SK-N-SH treated with all-trans-retinoic acid at 6 μM for 48 hours (cell line): ENCODE data around the gene ZNF70.
A peak's percentile ranks its signal among the peaks of the same experiment; 100 is the strongest.

Source experiments
- ATAC-seq: fragments of 200-7000 bp; cut with Tn5 transposase; 3 replicates; pipeline ENCODE4 v1.9.1; 2020; ENCODE audit warnings: mild to moderate bottlenecking, moderate library complexity
- ARNTL ChIP-seq: fragments of 450-650 bp; formaldehyde crosslinking; IDR thresholded peaks from 2 replicates; pipeline ENCODE4 v1.5.0; 2020; ENCODE audit warnings: low read depth, mild to moderate bottlenecking, moderate library complexity, borderline replicate concordance
- BACH2 ChIP-seq: fragments of 250-450 bp; sonication (Bioruptor Pico); IDR thresholded peaks from 2 replicates; pipeline ENCODE4 v1.9.0; 2021; ENCODE audit warnings: mild to moderate bottlenecking, borderline replicate concordance
- CSDC2 ChIP-seq: fragments of 250-450 bp; sonication (Bioruptor Pico); IDR thresholded peaks from 2 replicates; pipeline ENCODE4 v1.5.0; 2020; ENCODE audit warnings: mild to moderate bottlenecking, moderate library complexity
- GLIS3 ChIP-seq: fragments of 250-450 bp; sonication (Bioruptor Pico); IDR thresholded peaks from 2 replicates; pipeline ENCODE4 v1.5.0; 2020; ENCODE audit warnings: mild to moderate bottlenecking, moderate library complexity
- ISL1 ChIP-seq: fragments of 250-450 bp; sonication (Bioruptor Pico); IDR thresholded peaks from 2 replicates; pipeline ENCODE4 v2.1.2; 2022; ENCODE audit warnings: mild to moderate bottlenecking, moderate library complexity
- OSR1 ChIP-seq: fragments of 250-450 bp; sonication (Bioruptor Pico); IDR thresholded peaks from 2 replicates; pipeline ENCODE4 v1.8.0; 2022; ENCODE audit warnings: moderate library complexity, mild to moderate bottlenecking, inconsistent platforms
- PPARA ChIP-seq: fragments of 250-450 bp; sonication (Bioruptor Pico); IDR thresholded peaks from 2 replicates; pipeline ENCODE4 v1.5.0; 2020; ENCODE audit warnings: mild to moderate bottlenecking, borderline replicate concordance
- RARB ChIP-seq: fragments of 250-450 bp; sonication (Bioruptor Pico); IDR thresholded peaks from 2 replicates; pipeline ENCODE4 v1.8.0; 2021; ENCODE audit warnings: mild to moderate bottlenecking, moderate library complexity
- SNAI2 ChIP-seq: fragments of 250-450 bp; sonication (Bioruptor Pico); IDR thresholded peaks from 2 replicates; pipeline ENCODE4 v1.5.0; 2020; ENCODE audit warnings: mild to moderate bottlenecking, moderate library complexity
- TCF4 ChIP-seq: fragments of 250-450 bp; sonication (Bioruptor Pico); IDR thresholded peaks from 2 replicates; pipeline ENCODE4 v1.8.0; 2021; ENCODE audit warnings: mild to moderate bottlenecking, moderate library complexity, borderline replicate concordance
- TOX ChIP-seq: fragments of 250-450 bp; sonication (Bioruptor Pico); IDR thresholded peaks from 2 replicates; pipeline ENCODE4 v1.8.0; 2021; ENCODE audit warnings: mild to moderate bottlenecking, moderate library complexity, borderline replicate concordance
- ZC3H10 ChIP-seq: fragments of 250-450 bp; sonication (Bioruptor Pico); IDR thresholded peaks from 2 replicates; pipeline ENCODE4 v1.5.1; 2021; ENCODE audit warnings: mild to moderate bottlenecking, moderate library complexity
- ZFP3 ChIP-seq: fragments of 250-450 bp; sonication (Bioruptor Pico); IDR thresholded peaks from 2 replicates; pipeline ENCODE4 v1.5.0; 2020; ENCODE audit warnings: mild to moderate bottlenecking, moderate library complexity
- ZFP30 ChIP-seq: fragments of 450-650 bp; formaldehyde crosslinking; IDR thresholded peaks from 2 replicates; pipeline ENCODE4 v1.5.0; 2022; ENCODE audit warnings: mild to moderate bottlenecking, moderate library complexity
- ZNF70 ChIP-seq: fragments of 450-650 bp; formaldehyde crosslinking; IDR thresholded peaks from 2 replicates; pipeline ENCODE4 v1.5.0; 2020; ENCODE audit warnings: mild to moderate bottlenecking, moderate library complexity
- TF ChIP-seq, protein P1 (sequence below): fragments of 250-450 bp; sonication (Bioruptor Pico); IDR thresholded peaks from 2 replicates; pipeline ENCODE4 v1.5.1; 2020; ENCODE audit warnings: low read depth, mild to moderate bottlenecking, moderate library complexity
- TF ChIP-seq, protein P2 (sequence below): fragments of 250-450 bp; sonication (Bioruptor Pico); IDR thresholded peaks from 2 replicates; pipeline ENCODE4 v1.5.1; 2021; ENCODE audit warnings: mild to moderate bottlenecking, moderate library complexity
- TF ChIP-seq, protein P3 (sequence below): fragments of 250-450 bp; sonication (Bioruptor Pico); IDR thresholded peaks from 2 replicates; pipeline ENCODE4 v1.8.0; 2020; ENCODE audit warnings: mild to moderate bottlenecking, moderate library complexity, borderline replicate concordance
- TF ChIP-seq, protein P4 (sequence below): fragments of 250-450 bp; sonication (Bioruptor Pico); IDR thresholded peaks from 2 replicates; pipeline ENCODE4 v1.5.0; 2020; ENCODE audit warnings: mild to moderate bottlenecking, moderate library complexity

ZNF70 gene

DNA sequence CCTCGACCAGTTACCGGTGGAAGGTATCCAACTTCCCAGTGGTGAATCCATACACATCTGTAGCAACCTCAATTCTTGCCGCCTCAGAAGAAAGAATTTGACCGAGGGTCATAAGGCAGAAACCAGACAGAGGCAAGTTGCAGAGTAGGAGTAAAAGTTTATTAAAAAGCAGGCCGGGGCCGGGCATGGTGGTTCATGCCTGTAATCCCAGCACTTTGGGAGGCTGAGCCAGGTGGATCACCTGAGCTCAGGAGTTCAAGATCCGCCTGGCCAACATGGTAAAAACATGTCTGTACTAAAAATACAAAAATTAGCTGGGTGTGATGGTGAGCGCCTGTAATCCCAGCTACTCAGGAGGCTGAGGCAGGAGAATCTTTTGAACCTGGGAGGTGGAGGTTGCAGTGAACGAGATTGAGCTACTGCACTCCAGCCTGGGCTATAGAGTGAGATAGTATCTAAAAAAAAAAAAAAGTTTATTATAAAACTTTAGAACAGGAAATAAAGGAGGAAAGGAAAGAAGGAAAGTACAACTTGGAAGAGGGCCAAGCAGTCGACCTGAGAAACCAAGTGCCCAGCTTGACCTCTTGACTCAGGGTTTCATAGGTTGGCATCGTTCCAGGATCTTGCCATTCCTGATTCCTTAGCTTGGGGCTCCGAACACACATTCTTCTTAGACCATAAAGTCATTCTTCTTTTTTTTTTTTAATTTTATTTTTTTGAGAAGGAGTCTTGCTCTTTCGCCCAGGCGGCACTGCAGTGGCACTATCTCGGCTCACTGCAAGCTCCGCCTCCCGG lies 32.3 kb downstream of the ZNF70 start:
- TF ChIP-seq ZC3H10 (no peak), SNAI2 (CRISPR knock-in tag) (no peak), ARNTL (CRISPR knock-in tag) (no peak), BACH2 (CRISPR knock-in tag) (no peak), ISL1 (CRISPR knock-in tag) (no peak), CSDC2 (CRISPR knock-in tag) (no peak), PPARA (CRISPR knock-in tag) (no peak), ZFP30 (no peak), OSR1 (CRISPR knock-in tag) (no peak), ZFP3 (CRISPR knock-in tag) (no peak), TCF4 (CRISPR knock-in tag) (no peak), TOX (CRISPR knock-in tag) (no peak), RARB (CRISPR knock-in tag) (no peak), ZNF70 (CRISPR knock-in tag) (no peak)
- TF ChIP-seq, protein P1, sequence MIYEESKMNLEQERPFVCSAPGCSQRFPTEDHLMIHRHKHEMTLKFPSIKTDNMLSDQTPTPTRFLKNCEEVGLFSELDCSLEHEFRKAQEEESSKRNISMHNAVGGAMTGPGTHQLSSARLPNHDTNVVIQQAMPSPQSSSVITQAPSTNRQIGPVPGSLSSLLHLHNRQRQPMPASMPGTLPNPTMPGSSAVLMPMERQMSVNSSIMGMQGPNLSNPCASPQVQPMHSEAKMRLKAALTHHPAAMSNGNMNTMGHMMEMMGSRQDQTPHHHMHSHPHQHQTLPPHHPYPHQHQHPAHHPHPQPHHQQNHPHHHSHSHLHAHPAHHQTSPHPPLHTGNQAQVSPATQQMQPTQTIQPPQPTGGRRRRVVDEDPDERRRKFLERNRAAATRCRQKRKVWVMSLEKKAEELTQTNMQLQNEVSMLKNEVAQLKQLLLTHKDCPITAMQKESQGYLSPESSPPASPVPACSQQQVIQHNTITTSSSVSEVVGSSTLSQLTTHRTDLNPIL (CRISPR knock-in tag), result no peak
- TF ChIP-seq, protein P2, sequence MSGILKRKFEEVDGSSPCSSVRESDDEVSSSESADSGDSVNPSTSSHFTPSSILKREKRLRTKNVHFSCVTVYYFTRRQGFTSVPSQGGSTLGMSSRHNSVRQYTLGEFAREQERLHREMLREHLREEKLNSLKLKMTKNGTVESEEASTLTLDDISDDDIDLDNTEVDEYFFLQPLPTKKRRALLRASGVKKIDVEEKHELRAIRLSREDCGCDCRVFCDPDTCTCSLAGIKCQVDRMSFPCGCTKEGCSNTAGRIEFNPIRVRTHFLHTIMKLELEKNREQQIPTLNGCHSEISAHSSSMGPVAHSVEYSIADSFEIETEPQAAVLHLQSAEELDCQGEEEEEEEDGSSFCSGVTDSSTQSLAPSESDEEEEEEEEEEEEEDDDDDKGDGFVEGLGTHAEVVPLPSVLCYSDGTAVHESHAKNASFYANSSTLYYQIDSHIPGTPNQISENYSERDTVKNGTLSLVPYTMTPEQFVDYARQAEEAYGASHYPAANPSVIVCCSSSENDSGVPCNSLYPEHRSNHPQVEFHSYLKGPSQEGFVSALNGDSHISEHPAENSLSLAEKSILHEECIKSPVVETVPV (CRISPR knock-in tag), result no peak
- TF ChIP-seq, protein P3, sequence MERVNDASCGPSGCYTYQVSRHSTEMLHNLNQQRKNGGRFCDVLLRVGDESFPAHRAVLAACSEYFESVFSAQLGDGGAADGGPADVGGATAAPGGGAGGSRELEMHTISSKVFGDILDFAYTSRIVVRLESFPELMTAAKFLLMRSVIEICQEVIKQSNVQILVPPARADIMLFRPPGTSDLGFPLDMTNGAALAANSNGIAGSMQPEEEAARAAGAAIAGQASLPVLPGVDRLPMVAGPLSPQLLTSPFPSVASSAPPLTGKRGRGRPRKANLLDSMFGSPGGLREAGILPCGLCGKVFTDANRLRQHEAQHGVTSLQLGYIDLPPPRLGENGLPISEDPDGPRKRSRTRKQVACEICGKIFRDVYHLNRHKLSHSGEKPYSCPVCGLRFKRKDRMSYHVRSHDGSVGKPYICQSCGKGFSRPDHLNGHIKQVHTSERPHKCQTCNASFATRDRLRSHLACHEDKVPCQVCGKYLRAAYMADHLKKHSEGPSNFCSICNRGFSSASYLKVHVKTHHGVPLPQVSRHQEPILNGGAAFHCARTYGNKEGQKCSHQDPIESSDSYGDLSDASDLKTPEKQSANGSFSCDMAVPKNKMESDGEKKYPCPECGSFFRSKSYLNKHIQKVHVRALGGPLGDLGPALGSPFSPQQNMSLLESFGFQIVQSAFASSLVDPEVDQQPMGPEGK (CRISPR knock-in tag), result no peak

DNA sequence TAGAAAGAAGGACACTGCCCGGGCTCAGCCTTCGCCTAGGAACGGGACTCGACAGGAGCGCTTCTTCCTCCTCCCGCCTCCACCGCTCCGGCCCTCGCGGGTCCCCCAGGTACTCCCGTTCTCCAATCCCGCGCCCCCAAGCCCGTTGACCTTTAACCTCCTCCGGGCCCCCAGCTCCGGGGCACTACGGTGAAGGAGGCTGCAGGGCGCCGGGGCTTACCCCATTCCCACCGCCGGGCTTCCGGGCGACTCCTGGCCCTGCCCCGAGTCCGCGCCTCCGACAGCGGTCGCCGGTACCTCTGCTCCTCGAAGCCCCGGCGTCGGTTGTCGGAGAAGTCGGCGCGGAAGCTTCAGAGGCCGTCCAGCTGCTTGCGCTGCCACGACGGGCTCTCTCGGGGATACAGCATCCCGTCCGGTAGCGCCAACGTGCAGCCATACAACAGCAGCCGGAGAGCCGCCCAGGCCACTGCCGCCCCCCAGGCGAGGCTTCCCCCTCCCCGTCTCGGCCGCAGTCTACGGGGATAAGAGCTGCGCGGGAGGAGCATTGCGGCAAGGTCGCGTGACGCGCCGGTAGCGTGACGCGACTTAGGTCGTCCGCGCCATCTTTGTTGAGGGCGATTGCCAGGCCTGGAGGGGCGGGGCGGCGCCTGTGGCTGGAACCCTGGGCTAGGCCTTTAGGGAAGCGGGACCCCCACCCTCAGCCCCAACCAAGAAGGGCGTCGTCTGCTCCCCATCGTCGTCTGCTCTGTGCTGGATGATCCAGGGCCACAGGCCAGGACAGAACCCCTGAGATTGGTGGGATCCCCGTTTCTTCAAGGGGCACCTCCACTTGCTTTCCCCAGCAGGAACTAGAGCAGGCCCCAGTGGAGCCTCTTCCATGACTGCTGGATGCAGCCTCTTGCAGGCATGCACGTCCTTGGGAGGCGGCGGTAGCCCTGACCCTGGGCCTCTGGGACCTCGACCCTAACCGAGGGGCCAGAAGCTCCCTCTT lies 33.8 kb downstream of the ZNF70 start:
- ATAC-seq, result peak; percentile 97
- TF ChIP-seq, protein P3 (CRISPR knock-in tag), result peak; percentile 89
- TF ChIP-seq, protein P1 (CRISPR knock-in tag), result no peak
- no peak for TF ChIP-seq SNAI2 (CRISPR knock-in tag)
- TF ChIP-seq ZNF70 (CRISPR knock-in tag), result no peak
- TF ChIP-seq, protein P4, sequence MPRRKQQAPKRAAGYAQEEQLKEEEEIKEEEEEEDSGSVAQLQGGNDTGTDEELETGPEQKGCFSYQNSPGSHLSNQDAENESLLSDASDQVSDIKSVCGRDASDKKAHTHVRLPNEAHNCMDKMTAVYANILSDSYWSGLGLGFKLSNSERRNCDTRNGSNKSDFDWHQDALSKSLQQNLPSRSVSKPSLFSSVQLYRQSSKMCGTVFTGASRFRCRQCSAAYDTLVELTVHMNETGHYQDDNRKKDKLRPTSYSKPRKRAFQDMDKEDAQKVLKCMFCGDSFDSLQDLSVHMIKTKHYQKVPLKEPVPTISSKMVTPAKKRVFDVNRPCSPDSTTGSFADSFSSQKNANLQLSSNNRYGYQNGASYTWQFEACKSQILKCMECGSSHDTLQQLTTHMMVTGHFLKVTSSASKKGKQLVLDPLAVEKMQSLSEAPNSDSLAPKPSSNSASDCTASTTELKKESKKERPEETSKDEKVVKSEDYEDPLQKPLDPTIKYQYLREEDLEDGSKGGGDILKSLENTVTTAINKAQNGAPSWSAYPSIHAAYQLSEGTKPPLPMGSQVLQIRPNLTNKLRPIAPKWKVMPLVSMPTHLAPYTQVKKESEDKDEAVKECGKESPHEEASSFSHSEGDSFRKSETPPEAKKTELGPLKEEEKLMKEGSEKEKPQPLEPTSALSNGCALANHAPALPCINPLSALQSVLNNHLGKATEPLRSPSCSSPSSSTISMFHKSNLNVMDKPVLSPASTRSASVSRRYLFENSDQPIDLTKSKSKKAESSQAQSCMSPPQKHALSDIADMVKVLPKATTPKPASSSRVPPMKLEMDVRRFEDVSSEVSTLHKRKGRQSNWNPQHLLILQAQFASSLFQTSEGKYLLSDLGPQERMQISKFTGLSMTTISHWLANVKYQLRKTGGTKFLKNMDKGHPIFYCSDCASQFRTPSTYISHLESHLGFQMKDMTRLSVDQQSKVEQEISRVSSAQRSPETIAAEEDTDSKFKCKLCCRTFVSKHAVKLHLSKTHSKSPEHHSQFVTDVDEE, result peak; percentile 50
- TF ChIP-seq GLIS3, result no peak
- TF ChIP-seq BACH2 (CRISPR knock-in tag), result no peak

More for the DNA sequence above, 32.3 kb downstream of the ZNF70 start:
- no peak for ATAC-seq
